ENCODE data around the gene F7. TPM values are rescaled to one million over a fixed set of nuclear protein-coding genes. Genes with fewer than 3 reads are reported as not detected.

The F7 gene
- total and polyA plus RNA-seq, 7 donors = 0.36 TPM; not detected in 6

- 88 to 90% methylated on average over 32 of the region's 32 CpGs for WGBS, 2 donors
These were observed 19.4 kb upstream of the F7 start for GRCh38 chr13:113086031-113086750.

GRCh38 chr13:113086991-113087922 lies 18.3 kb upstream of the F7 start:
- no peaks in the 10 kb centered on the region for H3K4me1 ChIP-seq
- intact Hi-C loops (cut with DNase I) = no loop called here
- peaks cover 0 to 6% (median 0%) of the 10 kb centered on the region in 3 donors for H3K27me3 ChIP-seq
- DNase-seq = peak; percentile 58
- TF ChIP-seq EP300 (IDR thresholded peaks at IDR 0.05) = no peak
- TF ChIP-seq POLR2A (IDR thresholded peaks at IDR 0.05) = no peak
- TF ChIP-seq POLR2AphosphoS5 (IDR thresholded peaks at IDR 0.05) = no peak
- no peak for TF ChIP-seq CTCF (IDR thresholded peaks at IDR 0.05)
- no peak overlapping the region for H3K27ac ChIP-seq
- H3K36me3 ChIP-seq = no peaks in the 10 kb centered on the region
- no peaks in the 10 kb centered on the region for H3K9me3 ChIP-seq
- H3K4me3 ChIP-seq = no peak overlapping the region
- WGBS, 2 donors = 91 to 92% methylated on average over 39 of the region's 39 CpGs

More at GRCh38 chr13:113086031-113086750, 19.4 kb upstream of the F7 start:
- Histone ChIP-seq H3K27ac (no peak overlapping the region), H3K36me3 (no peaks in the 10 kb centered on the region), H3K9me3 (no peaks in the 10 kb centered on the region), H3K4me1 (no peaks in the 10 kb centered on the region), H3K4me3 (no peak overlapping the region), H3K27me3 (peaks cover 0 to 6% (median 0%) of the 10 kb centered on the region in 3 donors)
- TF ChIP-seq POLR2A (IDR thresholded peaks at IDR 0.05) (no peak), CTCF (IDR thresholded peaks at IDR 0.05) (no peak), EP300 (IDR thresholded peaks at IDR 0.05) (no peak), POLR2AphosphoS5 (IDR thresholded peaks at IDR 0.05) (no peak)
- no peak for DNase-seq
- intact Hi-C loops (cut with DNase I) = no loop called here

- Histone ChIP-seq H3K9me3 (no peaks in the 10 kb centered on the region), H3K36me3 (no peaks in the 10 kb centered on the region), H3K4me3 (no peak overlapping the region), H3K27me3 (peaks cover 0 to 6% (median 0%) of the 10 kb centered on the region in 3 donors), H3K4me1 (no peaks in the 10 kb centered on the region), H3K27ac (no peak overlapping the region)
- WGBS, 2 donors = 92 to 93% methylated on average over 40 of the region's 40 CpGs
- DNase-seq = peak; percentile 40
- no peak for TF ChIP-seq CTCF (IDR thresholded peaks at IDR 0.05)
- intact Hi-C loops (cut with DNase I) = no loop called here
These were observed 17.5 kb upstream of the F7 start for GRCh38 chr13:113087923-113088690.

- 90% methylated on average over 17 of the region's 17 CpGs for WGBS, 2 donors
- Histone ChIP-seq H3K4me1 (no peaks in the 10 kb centered on the region), H3K9me3 (no peaks in the 10 kb centered on the region), H3K4me3 (no peak overlapping the region), H3K36me3 (no peaks in the 10 kb centered on the region), H3K27me3 (peaks cover 0 to 8% (median 0%) of the 10 kb centered on the region in 3 donors), H3K27ac (no peak overlapping the region)
- DNase-seq = peak; percentile 50
- intact Hi-C loops (cut with DNase I) = no loop called here
- TF ChIP-seq EP300 (IDR thresholded peaks at IDR 0.05) (no peak), POLR2A (IDR thresholded peaks at IDR 0.05) (no peak), CTCF (IDR thresholded peaks at IDR 0.05) (no peak), POLR2AphosphoS5 (IDR thresholded peaks at IDR 0.05) (no peak)
These were observed 16.9 kb upstream of the F7 start for GRCh38 chr13:113088691-113089020.

All from sigmoid colon (tissue), 7 donors.